Endothelial cell of umbilical vein (primary cell): ENCODE results near the gene ABCA10. TPM values are rescaled to one million over a fixed set of nuclear protein-coding genes. Genes with fewer than 3 reads are reported as not detected.

ENCODE experiments used
- BruUV-seq: library from RNA; stranded (reverse); fragments of 400-500 nt; replicated peaks from 2 replicates; lab custom pipeline; 2021; lab: Mats Ljungman, UMichigan
- CTCF ChIA-PET: fragments of 300-600, 350-600 bp; sonication (Branson Sonifier 250); formaldehyde crosslinking; loops from one replicate; lab custom pipeline; 2021; ENCODE audit warnings: antibody characterized with exemption, inconsistent platforms; lab: Charles Lee
- POLR2A ChIA-PET: fragments of 300-600, 350-600 bp; sonication (Branson Sonifier 250); formaldehyde crosslinking; loops from one replicate; lab custom pipeline; 2021; ENCODE audit warnings: antibody characterized with exemption, inconsistent platforms; lab: Charles Lee
- DNase-seq: peaks from one replicate; pipeline ENCODE4 v3.0.0-alpha.2; 2011; ENCODE audit warnings: low read depth, low spot score
- FAIRE-seq: peaks from 2 replicates; lab custom pipeline; 2011; peaks lifted over from hg19 to GRCh38; lab: Jason Lieb, UNC
- H2AFZ ChIP-seq: 2 replicates; pipeline ENCODE4 v1.6.0; 2012; ENCODE audit warnings: low read depth, low read length, control low read depth, inconsistent platforms
- H3K27ac ChIP-seq: 2 replicates; pipeline ENCODE4 v1.5.1; 2011; ENCODE audit warnings: low read depth, mild to moderate bottlenecking, control low read depth, low read length, moderate library complexity; ENCODE audit not compliant: insufficient read depth
- H3K27me3 ChIP-seq, 2 experiments: 2 replicates each; pipeline versions ENCODE4 v1.6.0 to v1.6.1; 2011; ENCODE audit warnings: low read length in 2 of 2, mixed read lengths in 1 of 2; ENCODE audit not compliant: control insufficient read depth in 2 of 2, insufficient read depth in 2 of 2
- H3K36me3 ChIP-seq, 2 experiments: 2 replicates in 1 of 2; 3 replicates in 1 of 2; pipeline ENCODE4 v1.5.1; 2011; ENCODE audit warnings: low read length in 2 of 2, mild to moderate bottlenecking in 1 of 2, moderate library complexity in 1 of 2; ENCODE audit not compliant: control insufficient read depth in 2 of 2, insufficient read depth in 2 of 2; ENCODE audit errors: extremely low read depth in 1 of 2
- H3K4me1 ChIP-seq: 3 replicates; pipeline ENCODE4 v1.5.1; 2011; ENCODE audit warnings: mild to moderate bottlenecking, low read length; ENCODE audit not compliant: control insufficient read depth, insufficient read depth; ENCODE audit errors: extremely low read depth
- H3K4me2 ChIP-seq: 2 replicates; pipeline ENCODE4 v1.6.1; 2011; ENCODE audit warnings: low read length, control low read depth, mixed read lengths; ENCODE audit not compliant: insufficient read depth
- H3K4me3 ChIP-seq, 3 experiments: fragments of 200-600 bp in 1 of 3; sonication (generic), shearing (Covaris generic) in 1 of 3; replicated peaks in 1 of 3; 2 replicates each; pipeline ENCODE4 v1.5.1; 2011 to 2016; ENCODE audit warnings: control low read depth in 3 of 3, low read length in 3 of 3, mild to moderate bottlenecking in 2 of 3, inconsistent platforms in 1 of 3, low read depth in 1 of 3, moderate library complexity in 1 of 3; ENCODE audit not compliant: insufficient read depth in 1 of 3
- H3K79me2 ChIP-seq: 2 replicates; pipeline ENCODE4 v1.6.0; 2012; ENCODE audit warnings: low read length, inconsistent platforms; ENCODE audit not compliant: control insufficient read depth, insufficient read depth
- H3K9ac ChIP-seq: replicated peaks from 2 replicates; pipeline ENCODE3; 2011; ENCODE audit warnings: low read length, control low read depth; ENCODE audit not compliant: insufficient read depth; ENCODE audit errors: extremely low read depth
- H3K9me1 ChIP-seq: replicated peaks from 3 replicates; pipeline ENCODE4 v1.6.0; 2011; ENCODE audit warnings: mild to moderate bottlenecking, low read length; ENCODE audit not compliant: control insufficient read depth, insufficient read depth; ENCODE audit errors: extremely low read depth
- H3K9me3 ChIP-seq: replicated peaks from 2 replicates; pipeline ENCODE4 v1.5.1; 2012; ENCODE audit warnings: low read length, inconsistent platforms; ENCODE audit not compliant: control insufficient read depth, insufficient read depth
- H4K20me1 ChIP-seq: replicated peaks from 2 replicates; pipeline ENCODE3; 2011; ENCODE audit warnings: mild to moderate bottlenecking, low read length; ENCODE audit not compliant: control insufficient read depth, insufficient read depth; ENCODE audit errors: extremely low read depth
- EZH2 ChIP-seq: IDR thresholded peaks from 2 replicates; pipeline ENCODE4 v1.6.1; 2012; ENCODE audit warnings: borderline replicate concordance, low read depth, mild to moderate bottlenecking, moderate library complexity, low read length, inconsistent platforms; ENCODE audit not compliant: severe bottlenecking
- FOS ChIP-seq: IDR thresholded peaks from 2 replicates; pipeline ENCODE4 v1.6.1; 2011; ENCODE audit warnings: mild to moderate bottlenecking, low read length, moderate library complexity, borderline replicate concordance; ENCODE audit not compliant: insufficient read depth
- GATA2 ChIP-seq: IDR thresholded peaks from 2 replicates; pipeline ENCODE4 v1.7.0; 2011; ENCODE audit warnings: low read depth, mild to moderate bottlenecking, moderate library complexity, mixed read lengths, low read length; ENCODE audit not compliant: insufficient read length, insufficient read depth
- JUN ChIP-seq: IDR thresholded peaks from 2 replicates; pipeline ENCODE4 v1.6.1; 2011; ENCODE audit warnings: borderline replicate concordance, low read depth; ENCODE audit not compliant: insufficient read length, insufficient read depth
- MYC ChIP-seq: IDR thresholded peaks from one replicate; pipeline ENCODE4 v1.6.1; 2011; ENCODE audit warnings: mild to moderate bottlenecking, low read depth, low read length
- POLR2AphosphoS5 ChIP-seq: IDR thresholded peaks from 2 replicates; pipeline ENCODE4 v1.6.1; 2012; ENCODE audit warnings: low read depth, mild to moderate bottlenecking, control low read depth, low read length, moderate library complexity; ENCODE audit not compliant: insufficient read depth
- dilution Hi-C: fragments of 300-500 bp; cut with MboI; formaldehyde crosslinking; loops from one replicate; pipeline ENCODE4 v1.15.0; 2019; ENCODE audit warnings: low sequenced_read_pairs; ENCODE audit not compliant: extremely low pct_ligation_motif_present
- intact Hi-C: fragments of 100-400 bp; cut with micrococcal nuclease; formaldehyde crosslinking; loops from one replicate; pipeline ENCODE4 v1.10.0; 2022
- polyA plus RNA-seq, 4 experiments: library from polyadenylated mRNA; depleted of rRNA in 3 of 4; stranded (reverse) in 3 of 4; unstranded in 1 of 4; fragments of >200 nt; gene quantifications; 2 replicates each; pipeline versions ENCODE4 v1.2.1 to v1.2.3, GENCODE V29; 2011 to 2012; ENCODE audit warnings: missing spikeins in 1 of 4
- total RNA-seq: library from RNA; stranded (reverse); gene quantifications from 2 replicates; pipeline ENCODE4 v1.2.3, GENCODE V29; 2021
- TF ChIP-seq, protein P1 (sequence below), 2 donors: IDR thresholded peaks; 1 replicate in 1 of 2; 2 replicates in 1 of 2; pipeline ENCODE4 v1.5.1; 2011; ENCODE audit warnings: low read length in 2 of 2, mild to moderate bottlenecking in 2 of 2, moderate library complexity in 2 of 2, control low read depth in 1 of 2, inconsistent platforms in 1 of 2, low read depth in 1 of 2; ENCODE audit not compliant: insufficient read depth in 1 of 2; ENCODE audit errors: extremely low read depth in 1 of 2

Gene ABCA10
- total and polyA plus RNA-seq, 2 donors (not counting 3 experiments of a cell fraction or from before 2014, with no cell fraction given) = 0.22 to 2.1 TPM

DNA sequence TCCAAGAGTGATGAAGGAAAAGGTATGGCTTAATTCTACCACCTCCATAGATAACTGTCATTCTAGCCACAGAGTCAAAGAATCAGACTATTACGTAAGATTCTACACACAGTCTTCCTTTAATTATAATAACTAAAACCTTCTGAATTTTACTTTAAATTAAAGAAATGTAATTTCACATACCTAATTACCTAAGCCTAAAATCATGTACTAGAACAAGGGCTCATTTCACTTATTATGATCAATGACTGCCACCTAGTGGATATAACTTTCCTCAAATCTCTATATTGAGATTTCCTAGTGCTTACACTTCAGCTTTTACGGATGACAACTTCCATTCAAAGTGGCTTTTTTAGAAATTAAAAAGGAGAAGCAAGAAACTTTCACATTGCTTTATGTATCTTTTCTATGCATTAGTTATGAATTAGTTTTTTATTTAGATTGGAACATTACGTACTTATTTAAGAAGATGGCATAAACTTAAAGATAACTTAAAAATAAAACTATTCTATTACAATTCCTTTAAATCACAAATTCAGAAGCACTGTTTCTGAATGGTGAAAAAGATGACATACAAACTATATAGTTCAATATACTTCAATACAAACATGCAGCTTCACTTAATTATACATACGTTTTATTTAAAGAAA lies 18.2 kb upstream of the ABCA10 start:
- no peaks in the 10 kb centered on the region for H3K27me3 ChIP-seq
- intact Hi-C loops (loop anchor here (1.0 to 5.0 kb wide), 5 partner anchors 276 to 780 kb away; no protein-coding TSS in a partner anchor), dilution Hi-C loops (no loop called here)
- ChIA-PET POLR2A (no interaction called here), CTCF (interaction anchor here (0.7 to 3.2 kb wide), 36 partner anchors 8 to 1383 kb away, joined by 3 to 72 read pairs (median 4); partner anchors contain the start of gene ABCA5)
- DNase-seq (peak; percentile 69), FAIRE-seq (peak; percentile 58)
- H3K9me1 ChIP-seq = no peaks in the 10 kb centered on the region
- TF ChIP-seq JUN (no peak), POLR2AphosphoS5 (no peak)
- TF ChIP-seq, protein P1, sequence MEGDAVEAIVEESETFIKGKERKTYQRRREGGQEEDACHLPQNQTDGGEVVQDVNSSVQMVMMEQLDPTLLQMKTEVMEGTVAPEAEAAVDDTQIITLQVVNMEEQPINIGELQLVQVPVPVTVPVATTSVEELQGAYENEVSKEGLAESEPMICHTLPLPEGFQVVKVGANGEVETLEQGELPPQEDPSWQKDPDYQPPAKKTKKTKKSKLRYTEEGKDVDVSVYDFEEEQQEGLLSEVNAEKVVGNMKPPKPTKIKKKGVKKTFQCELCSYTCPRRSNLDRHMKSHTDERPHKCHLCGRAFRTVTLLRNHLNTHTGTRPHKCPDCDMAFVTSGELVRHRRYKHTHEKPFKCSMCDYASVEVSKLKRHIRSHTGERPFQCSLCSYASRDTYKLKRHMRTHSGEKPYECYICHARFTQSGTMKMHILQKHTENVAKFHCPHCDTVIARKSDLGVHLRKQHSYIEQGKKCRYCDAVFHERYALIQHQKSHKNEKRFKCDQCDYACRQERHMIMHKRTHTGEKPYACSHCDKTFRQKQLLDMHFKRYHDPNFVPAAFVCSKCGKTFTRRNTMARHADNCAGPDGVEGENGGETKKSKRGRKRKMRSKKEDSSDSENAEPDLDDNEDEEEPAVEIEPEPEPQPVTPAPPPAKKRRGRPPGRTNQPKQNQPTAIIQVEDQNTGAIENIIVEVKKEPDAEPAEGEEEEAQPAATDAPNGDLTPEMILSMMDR (IDR thresholded peaks at IDR 0.05; ENCODE audit: extremely low read depth in 1 of 2, insufficient read depth in 1 of 2, low read depth in 1 of 2, low read length in 2 of 2) = peak in 1 of 2 donors; percentile 27
- H3K4me1 ChIP-seq = no peaks in the 10 kb centered on the region
- no peaks in the 10 kb centered on the region for H4K20me1 ChIP-seq
- H2AFZ ChIP-seq = no peak overlapping the region
- BruUV-seq = no TSS peak
- no peak overlapping the region for H3K4me3 ChIP-seq
- no peaks in the 10 kb centered on the region for H3K9me3 ChIP-seq
- H3K79me2 ChIP-seq = no peaks in the 10 kb centered on the region
- H3K27ac ChIP-seq = no peak overlapping the region
- H3K9ac ChIP-seq = no peak overlapping the region
- H3K4me2 ChIP-seq = no peak overlapping the region
- no peaks in the 10 kb centered on the region for H3K36me3 ChIP-seq

DNA sequence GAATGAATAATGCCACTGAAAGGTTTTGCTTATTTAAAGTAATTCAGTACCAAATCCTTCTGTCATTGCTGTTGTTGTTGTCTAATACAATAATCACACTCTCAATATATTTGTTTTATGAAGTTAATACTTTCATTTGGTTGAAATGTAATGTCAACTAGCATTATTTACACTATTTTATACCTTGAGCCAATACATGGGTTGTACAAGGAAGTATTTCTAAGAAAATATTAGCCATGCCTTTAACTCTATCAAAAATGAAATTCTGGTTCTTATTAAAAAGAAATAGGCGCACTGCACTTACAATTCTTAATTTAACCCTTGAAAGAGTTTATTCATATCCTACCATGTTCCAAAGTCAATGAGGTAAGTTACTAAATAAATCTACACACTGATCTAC lies 17.6 kb upstream of the ABCA10 start:
- FAIRE-seq = no peak
- Histone ChIP-seq H3K27ac (no peak overlapping the region), H2AFZ (no peak overlapping the region), H3K9me1 (no peaks in the 10 kb centered on the region), H3K9ac (no peak overlapping the region), H3K27me3 (no peaks in the 10 kb centered on the region), H3K4me1 (no peaks in the 10 kb centered on the region), H3K4me2 (no peak overlapping the region), H4K20me1 (no peaks in the 10 kb centered on the region), H3K36me3 (no peaks in the 10 kb centered on the region), H3K4me3 (no peak overlapping the region), H3K79me2 (no peaks in the 10 kb centered on the region), H3K9me3 (no peaks in the 10 kb centered on the region)
- DNase-seq = no peak
- dilution Hi-C loops = no loop called here
- CTCF ChIA-PET = interaction anchor here (0.6 to 6.1 kb wide), 21 partner anchors 11 to 1384 kb away, joined by 3 to 72 read pairs (median 5); partner anchors contain the start of gene ABCA5
- POLR2A ChIA-PET = no interaction called here
- intact Hi-C loops = loop anchor here (1.0 to 5.0 kb wide), 3 partner anchors 474 to 779 kb away; no protein-coding TSS in a partner anchor
- TF ChIP-seq, protein P1 (IDR thresholded peaks at IDR 0.05; ENCODE audit: extremely low read depth in 1 of 2, insufficient read depth in 1 of 2, low read depth in 1 of 2, low read length in 2 of 2) = no peak
- TF ChIP-seq FOS (no peak), EZH2 (no peak), JUN (no peak), GATA2 (no peak), MYC (no peak)
- BruUV-seq = no TSS peak
